ENCODE measurements around the gene HSD17B12. TPM values are rescaled to one million over a fixed set of nuclear protein-coding genes. Genes with fewer than 3 reads are reported as not detected.

HSD17B12 gene
- polyA plus RNA-seq, 1 donor (not counting 4 experiments of a cell fraction or from before 2014, with no cell fraction given): 105 TPM

DNA sequence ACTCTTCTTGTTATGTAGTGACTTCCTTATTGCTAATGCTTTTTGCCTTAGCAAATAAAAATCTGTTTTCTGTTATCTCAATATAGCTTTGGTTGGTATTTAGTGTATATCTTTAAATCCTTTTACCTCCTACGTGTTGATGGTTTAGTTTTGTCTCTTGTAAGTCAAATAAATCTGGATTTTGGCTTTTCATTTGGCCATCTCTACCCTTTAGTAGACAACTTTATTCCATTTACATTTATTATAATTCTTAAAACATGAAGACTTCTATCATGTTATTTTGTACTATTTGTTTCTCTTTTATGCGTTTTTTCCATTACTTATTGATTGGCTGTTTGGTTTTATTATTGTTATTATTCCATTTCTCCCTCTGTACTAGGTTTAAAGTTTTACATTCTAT, 180.6 kb downstream of the HSD17B12 start:
- no peak overlapping the region for H2AFZ ChIP-seq (ENCODE audit: control insufficient read depth, low read length)
- no peak overlapping the region for H3K9ac ChIP-seq (ENCODE audit: control insufficient read depth, extremely low read depth, insufficient read depth, low read length)
- H3K36me3 ChIP-seq (ENCODE audit: control insufficient read depth in 2 of 2, extremely low read depth in 1 of 2, insufficient read depth in 2 of 2, low read length in 2 of 2): no peaks in the 10 kb centered on the region
- H3K9me1 ChIP-seq (ENCODE audit: control insufficient read depth, extremely low read depth, insufficient read depth, low read length): no peaks in the 10 kb centered on the region
- no peak overlapping the region for H3K4me3 ChIP-seq (ENCODE audit: control insufficient read depth in 2 of 3, extremely low read depth in 1 of 3, insufficient read depth in 2 of 3, low read depth in 1 of 3, low read length in 3 of 3)
- no peaks in the 10 kb centered on the region for H3K27me3 ChIP-seq (ENCODE audit: control insufficient read depth, extremely low read depth, insufficient read depth, low read length)
- DNase-seq (ENCODE audit: low read depth, low spot score) (no peak), FAIRE-seq (no peak)
- H4K20me1 ChIP-seq (ENCODE audit: control insufficient read depth, extremely low read depth, insufficient read depth, low read length): no peaks in the 10 kb centered on the region
- no peak for TF ChIP-seq EZH2 (IDR thresholded peaks at IDR 0.05; ENCODE audit: low read length)
- H3K4me1 ChIP-seq (ENCODE audit: control insufficient read depth, extremely low read depth, insufficient read depth, low read length): no peaks in the 10 kb centered on the region
- no peaks in the 10 kb centered on the region for H3K79me2 ChIP-seq (ENCODE audit: control insufficient read depth, insufficient read depth, low read length)
- no peak overlapping the region for H3K27ac ChIP-seq (ENCODE audit: control insufficient read depth, insufficient read depth, low read length)
- dilution Hi-C loops (cut with MboI; ENCODE audit: extremely low pct_ligation_motif_present, low sequenced_read_pairs): no loop called here
- no peaks in the 10 kb centered on the region for H3K9me3 ChIP-seq (ENCODE audit: control insufficient read depth, low read depth, low read length)
- no peak overlapping the region for H3K4me2 ChIP-seq (ENCODE audit: control insufficient read depth, extremely low read depth, insufficient read depth, low read depth, low read length)

DNA sequence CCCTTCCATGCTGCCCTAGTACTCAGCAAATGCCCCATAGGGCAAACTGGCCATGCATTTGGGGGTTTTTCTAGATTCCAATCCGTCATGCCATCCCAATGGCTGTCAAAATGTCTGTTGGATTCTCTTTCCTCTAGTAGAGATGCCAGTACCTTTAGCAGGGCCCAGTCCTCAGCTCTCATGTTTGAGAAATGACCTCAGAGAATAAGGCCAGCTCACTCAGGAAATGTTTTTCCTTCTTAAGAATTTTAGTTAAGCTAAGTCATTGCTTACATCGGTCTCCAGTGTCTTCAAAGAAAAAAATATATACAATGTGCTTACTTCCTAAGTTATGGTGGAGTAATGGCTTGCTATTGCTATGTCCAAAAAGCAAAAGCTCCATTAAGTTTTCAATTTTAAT, 186.0 kb downstream of the HSD17B12 start:
- Histone ChIP-seq H3K27ac (ENCODE audit: control insufficient read depth, insufficient read depth, low read length) (no peak overlapping the region), H3K27me3 (ENCODE audit: control insufficient read depth, extremely low read depth, insufficient read depth, low read length) (no peaks in the 10 kb centered on the region), H3K9me1 (ENCODE audit: control insufficient read depth, extremely low read depth, insufficient read depth, low read length) (no peaks in the 10 kb centered on the region), H2AFZ (ENCODE audit: control insufficient read depth, low read length) (no peak overlapping the region), H3K9ac (ENCODE audit: control insufficient read depth, extremely low read depth, insufficient read depth, low read length) (no peak overlapping the region), H3K4me3 (ENCODE audit: control insufficient read depth in 2 of 3, extremely low read depth in 1 of 3, insufficient read depth in 2 of 3, low read depth in 1 of 3, low read length in 3 of 3) (no peak overlapping the region), H3K36me3 (ENCODE audit: control insufficient read depth in 2 of 2, extremely low read depth in 1 of 2, insufficient read depth in 2 of 2, low read length in 2 of 2) (no peaks in the 10 kb centered on the region), H3K4me1 (ENCODE audit: control insufficient read depth, extremely low read depth, insufficient read depth, low read length) (peaks cover 11% of the 10 kb centered on the region), H3K9me3 (ENCODE audit: control insufficient read depth, low read depth, low read length) (no peaks in the 10 kb centered on the region), H3K4me2 (ENCODE audit: control insufficient read depth, extremely low read depth, insufficient read depth, low read depth, low read length) (no peak overlapping the region), H4K20me1 (ENCODE audit: control insufficient read depth, extremely low read depth, insufficient read depth, low read length) (no peaks in the 10 kb centered on the region), H3K79me2 (ENCODE audit: control insufficient read depth, insufficient read depth, low read length) (no peaks in the 10 kb centered on the region)
- TF ChIP-seq EZH2 (IDR thresholded peaks at IDR 0.05; ENCODE audit: low read length): no peak
- TF ChIP-seq, protein P1, sequence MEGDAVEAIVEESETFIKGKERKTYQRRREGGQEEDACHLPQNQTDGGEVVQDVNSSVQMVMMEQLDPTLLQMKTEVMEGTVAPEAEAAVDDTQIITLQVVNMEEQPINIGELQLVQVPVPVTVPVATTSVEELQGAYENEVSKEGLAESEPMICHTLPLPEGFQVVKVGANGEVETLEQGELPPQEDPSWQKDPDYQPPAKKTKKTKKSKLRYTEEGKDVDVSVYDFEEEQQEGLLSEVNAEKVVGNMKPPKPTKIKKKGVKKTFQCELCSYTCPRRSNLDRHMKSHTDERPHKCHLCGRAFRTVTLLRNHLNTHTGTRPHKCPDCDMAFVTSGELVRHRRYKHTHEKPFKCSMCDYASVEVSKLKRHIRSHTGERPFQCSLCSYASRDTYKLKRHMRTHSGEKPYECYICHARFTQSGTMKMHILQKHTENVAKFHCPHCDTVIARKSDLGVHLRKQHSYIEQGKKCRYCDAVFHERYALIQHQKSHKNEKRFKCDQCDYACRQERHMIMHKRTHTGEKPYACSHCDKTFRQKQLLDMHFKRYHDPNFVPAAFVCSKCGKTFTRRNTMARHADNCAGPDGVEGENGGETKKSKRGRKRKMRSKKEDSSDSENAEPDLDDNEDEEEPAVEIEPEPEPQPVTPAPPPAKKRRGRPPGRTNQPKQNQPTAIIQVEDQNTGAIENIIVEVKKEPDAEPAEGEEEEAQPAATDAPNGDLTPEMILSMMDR (optimal IDR thresholded peaks at IDR 0.05 in 1 of 3, IDR thresholded peaks at IDR 0.05 in 1 of 3, conservative IDR thresholded peaks at IDR 0.05 in 1 of 3; ENCODE audit: extremely low read depth in 1 of 3, insufficient read depth in 2 of 3, low read length in 3 of 3): no peak
- DNase-seq (ENCODE audit: low read depth, low spot score): no peak
- dilution Hi-C loops (cut with MboI; ENCODE audit: extremely low pct_ligation_motif_present, low sequenced_read_pairs): no loop called here
- FAIRE-seq: no peak

DNA sequence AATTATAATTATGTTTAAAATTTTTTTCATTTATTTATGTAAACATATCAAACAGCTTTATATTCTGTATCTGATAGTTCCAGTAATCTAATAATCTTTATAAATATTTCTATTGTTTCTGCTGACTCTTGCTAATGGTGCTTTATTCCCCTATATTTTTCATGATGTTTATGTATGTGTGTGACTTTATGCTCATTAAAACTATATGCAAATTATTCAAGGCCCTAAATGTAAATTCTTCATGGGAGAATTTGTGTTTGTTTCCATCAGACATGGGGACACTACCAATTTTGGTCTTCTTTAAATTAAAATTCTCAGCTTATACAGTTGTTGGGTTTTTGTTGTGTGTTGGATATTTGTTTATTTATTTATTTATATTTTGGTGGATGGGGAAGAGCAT, 186.4 kb downstream of the HSD17B12 start:
- Histone ChIP-seq H4K20me1 (ENCODE audit: control insufficient read depth, extremely low read depth, insufficient read depth, low read length) (no peaks in the 10 kb centered on the region), H3K27me3 (ENCODE audit: control insufficient read depth, extremely low read depth, insufficient read depth, low read length) (no peaks in the 10 kb centered on the region), H3K9ac (ENCODE audit: control insufficient read depth, extremely low read depth, insufficient read depth, low read length) (no peak overlapping the region), H3K4me1 (ENCODE audit: control insufficient read depth, extremely low read depth, insufficient read depth, low read length) (peaks cover 11% of the 10 kb centered on the region), H3K27ac (ENCODE audit: control insufficient read depth, insufficient read depth, low read length) (no peak overlapping the region), H3K9me1 (ENCODE audit: control insufficient read depth, extremely low read depth, insufficient read depth, low read length) (no peaks in the 10 kb centered on the region), H3K79me2 (ENCODE audit: control insufficient read depth, insufficient read depth, low read length) (no peaks in the 10 kb centered on the region), H3K9me3 (ENCODE audit: control insufficient read depth, low read depth, low read length) (no peaks in the 10 kb centered on the region), H3K36me3 (ENCODE audit: control insufficient read depth in 2 of 2, extremely low read depth in 1 of 2, insufficient read depth in 2 of 2, low read length in 2 of 2) (no peaks in the 10 kb centered on the region), H3K4me3 (ENCODE audit: control insufficient read depth in 2 of 3, extremely low read depth in 1 of 3, insufficient read depth in 2 of 3, low read depth in 1 of 3, low read length in 3 of 3) (no peak overlapping the region), H2AFZ (ENCODE audit: control insufficient read depth, low read length) (no peak overlapping the region), H3K4me2 (ENCODE audit: control insufficient read depth, extremely low read depth, insufficient read depth, low read depth, low read length) (no peak overlapping the region)
- dilution Hi-C loops (cut with MboI; ENCODE audit: extremely low pct_ligation_motif_present, low sequenced_read_pairs): no loop called here
- no peak for TF ChIP-seq EZH2 (IDR thresholded peaks at IDR 0.05; ENCODE audit: low read length)
- TF ChIP-seq, protein P1 (optimal IDR thresholded peaks at IDR 0.05 in 1 of 3, IDR thresholded peaks at IDR 0.05 in 1 of 3, conservative IDR thresholded peaks at IDR 0.05 in 1 of 3; ENCODE audit: extremely low read depth in 1 of 3, insufficient read depth in 2 of 3, low read length in 3 of 3): no peak
- no peak for DNase-seq (ENCODE audit: low read depth, low spot score)
- FAIRE-seq: no peak

Data from keratinocyte (primary cell).